EH (cell line): Measurements from ENCODE around the gene SLC26A3.

Experiments used
- DNase-seq: peaks from one replicate; pipeline ENCODE4 v3.0.0-alpha.2; 2015; ENCODE audit warnings: low read depth

Gene SLC26A3

GRCh38 chr7:107815254-107815882 is 12.3 kb upstream of the SLC26A3 start:
- no peak for DNase-seq

- DNase-seq, result no peak
These were observed 10.5 kb upstream of the SLC26A3 start for GRCh38 chr7:107813524-107813923.

- DNase-seq, result peak; percentile 20
These were observed 8.9 kb upstream of the SLC26A3 start for GRCh38 chr7:107811934-107812333.

GRCh38 chr7:107810626-107811025 is 7.6 kb upstream of the SLC26A3 start:
- DNase-seq, result no peak

GRCh38 chr7:107809179-107809578 is 6.2 kb upstream of the SLC26A3 start:
- no peak for DNase-seq

- no peak for DNase-seq
These were observed 3.3 kb downstream of the SLC26A3 start for GRCh38 chr7:107799647-107800264.

GRCh38 chr7:107792364-107792763 is 10.7 kb downstream of the SLC26A3 start:
- no peak for DNase-seq

GRCh38 chr7:107789647-107790046 is 13.4 kb downstream of the SLC26A3 start:
- no peak for DNase-seq

- no peak for DNase-seq
These were observed 14.4 kb downstream of the SLC26A3 start for GRCh38 chr7:107788662-107789061.

- no peak for DNase-seq
These were observed 14.8 kb downstream of the SLC26A3 start for GRCh38 chr7:107788216-107788615.

- no peak for DNase-seq
These were observed 17.1 kb downstream of the SLC26A3 start for GRCh38 chr7:107785926-107786325.

- DNase-seq, result no peak
These were observed 17.9 kb downstream of the SLC26A3 start for GRCh38 chr7:107785170-107785569.

- no peak for DNase-seq
These were observed 19.4 kb downstream of the SLC26A3 start for GRCh38 chr7:107783648-107784047.

GRCh38 chr7:107782374-107782773 is 20.6 kb downstream of the SLC26A3 start:
- no peak for DNase-seq

- no peak for DNase-seq
These were observed 23.4 kb downstream of the SLC26A3 start for GRCh38 chr7:107779647-107780099.

- DNase-seq, result no peak
These were observed 24.7 kb downstream of the SLC26A3 start for GRCh38 chr7:107778283-107778682.

GRCh38 chr7:107777702-107778101 is 25.3 kb downstream of the SLC26A3 start:
- no peak for DNase-seq

- DNase-seq, result no peak
These were observed 30.0 kb downstream of the SLC26A3 start for GRCh38 chr7:107773027-107773426.

- peak; percentile 3 for DNase-seq
These were observed 34.8 kb downstream of the SLC26A3 start for GRCh38 chr7:107768263-107768662.

- DNase-seq, result no peak
These were observed 35.6 kb downstream of the SLC26A3 start for GRCh38 chr7:107767391-107767790.

GRCh38 chr7:107758667-107759066 is 44.4 kb downstream of the SLC26A3 start:
- no peak for DNase-seq

- DNase-seq, result no peak
These were observed 48.4 kb downstream of the SLC26A3 start for GRCh38 chr7:107754642-107755041.

GRCh38 chr7:107751113-107751512 is 51.9 kb downstream of the SLC26A3 start:
- DNase-seq, result no peak

GRCh38 chr7:107746006-107746405 is 57.0 kb downstream of the SLC26A3 start:
- DNase-seq, result peak; percentile 56
